DOHH2 (cell line): ENCODE measurements around the gene RGS3.

ENCODE experiments used
- EZH2phosphoT487 ChIP-seq: fragments of 200-600 bp; sonication (generic); IDR thresholded peaks from 2 replicates; pipeline ENCODE4 v1.6.1; 2017; ENCODE audit warnings: borderline replicate concordance, mild to moderate bottlenecking, antibody characterized with exemption, low read length, moderate library complexity, mixed read lengths
- TF ChIP-seq, protein P1 (sequence below): fragments of 200-600 bp; sonication (generic); IDR thresholded peaks from one replicate; pipeline ENCODE4 v1.5.1; 2014; ENCODE audit warnings: antibody characterized with exemption, mild to moderate bottlenecking, low read depth, low read length; ENCODE audit not compliant: poor library complexity, severe bottlenecking

DNA sequence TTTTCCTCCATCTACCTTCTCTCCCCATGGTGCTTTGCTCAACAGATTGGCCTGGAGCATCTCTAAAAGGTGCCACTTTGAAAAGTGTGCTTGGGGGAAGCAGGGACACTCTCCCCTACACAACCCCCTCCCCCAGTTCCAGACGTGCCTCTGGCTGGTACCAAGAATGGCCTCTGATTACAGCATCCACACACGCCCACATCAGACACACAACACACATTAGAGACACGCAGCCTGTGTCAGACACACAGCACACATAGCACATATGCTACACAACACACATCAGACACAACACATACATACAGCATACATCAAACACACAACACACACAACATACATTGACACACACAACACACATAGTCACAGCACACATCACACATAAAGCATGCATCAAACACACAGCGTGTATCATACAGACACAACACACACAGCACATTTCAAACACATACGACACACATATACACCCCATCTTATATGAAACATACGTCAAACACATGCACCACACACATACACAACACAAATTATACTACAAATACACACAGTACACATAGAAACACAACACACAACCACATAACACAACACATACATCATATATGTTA lies 150.4 kb downstream of the RGS3 start:
- TF ChIP-seq, protein P1, sequence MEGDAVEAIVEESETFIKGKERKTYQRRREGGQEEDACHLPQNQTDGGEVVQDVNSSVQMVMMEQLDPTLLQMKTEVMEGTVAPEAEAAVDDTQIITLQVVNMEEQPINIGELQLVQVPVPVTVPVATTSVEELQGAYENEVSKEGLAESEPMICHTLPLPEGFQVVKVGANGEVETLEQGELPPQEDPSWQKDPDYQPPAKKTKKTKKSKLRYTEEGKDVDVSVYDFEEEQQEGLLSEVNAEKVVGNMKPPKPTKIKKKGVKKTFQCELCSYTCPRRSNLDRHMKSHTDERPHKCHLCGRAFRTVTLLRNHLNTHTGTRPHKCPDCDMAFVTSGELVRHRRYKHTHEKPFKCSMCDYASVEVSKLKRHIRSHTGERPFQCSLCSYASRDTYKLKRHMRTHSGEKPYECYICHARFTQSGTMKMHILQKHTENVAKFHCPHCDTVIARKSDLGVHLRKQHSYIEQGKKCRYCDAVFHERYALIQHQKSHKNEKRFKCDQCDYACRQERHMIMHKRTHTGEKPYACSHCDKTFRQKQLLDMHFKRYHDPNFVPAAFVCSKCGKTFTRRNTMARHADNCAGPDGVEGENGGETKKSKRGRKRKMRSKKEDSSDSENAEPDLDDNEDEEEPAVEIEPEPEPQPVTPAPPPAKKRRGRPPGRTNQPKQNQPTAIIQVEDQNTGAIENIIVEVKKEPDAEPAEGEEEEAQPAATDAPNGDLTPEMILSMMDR, result no peak
- no peak for TF ChIP-seq EZH2phosphoT487
